Measurements from ENCODE around the gene TMEM220.
A peak's percentile ranks its signal among the peaks of the same experiment; 100 is the strongest.
"Not testable (repeated sequence)": the region's sequence is repeated elsewhere in the genome, so short reads cannot be mapped to it uniquely, and the experiment has no call there.

TMEM220 gene

DNA sequence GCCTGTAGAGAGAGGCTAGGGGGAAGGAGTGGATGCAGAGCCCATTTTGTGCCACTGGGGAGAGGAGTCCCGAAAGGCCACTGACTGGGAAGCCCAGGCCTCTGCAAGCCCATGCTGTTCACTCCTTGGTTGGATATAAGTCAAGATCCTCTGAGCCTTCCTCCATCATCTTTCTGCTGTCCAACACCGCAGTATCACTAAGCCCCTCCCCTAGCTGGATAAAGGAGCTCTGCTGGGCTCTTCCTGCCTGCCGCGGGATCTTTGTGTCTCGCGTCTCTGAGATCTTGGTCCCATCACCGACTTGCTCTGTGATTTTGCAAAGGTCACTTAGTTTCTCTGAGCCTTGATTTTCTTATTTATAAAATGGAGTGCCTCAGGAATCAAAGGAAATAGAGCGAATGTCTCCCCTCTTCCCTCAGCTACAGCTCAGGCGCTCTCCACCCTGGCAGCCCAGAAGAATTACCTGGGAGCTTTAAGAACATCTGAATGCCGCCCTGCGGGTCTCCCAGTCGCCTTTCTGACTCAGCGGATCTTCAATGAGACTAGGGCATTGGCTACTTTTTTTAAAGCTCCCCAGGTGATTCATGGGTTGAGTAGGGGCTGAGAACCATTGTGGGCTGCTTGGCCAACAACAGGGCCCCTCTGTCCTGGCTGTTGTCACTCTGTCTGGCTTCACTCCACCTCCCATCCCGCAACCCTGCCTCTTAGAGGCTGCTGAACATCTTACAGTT is 25.2 kb upstream of the TMEM220 start:
- no peak for DNase-seq (ENCODE audit: low read depth)

- DNase-seq (ENCODE audit: low read depth): no peak
Observed at GRCh38 chr17:10754109-10754508, 24.3 kb upstream of the TMEM220 start.

- no peak for DNase-seq (ENCODE audit: low read depth)
Observed at GRCh38 chr17:10752696-10753095, 22.9 kb upstream of the TMEM220 start.

GRCh38 chr17:10751563-10751962 is 21.7 kb upstream of the TMEM220 start:
- DNase-seq (ENCODE audit: low read depth): no peak

GRCh38 chr17:10750210-10750609 is 20.4 kb upstream of the TMEM220 start:
- no peak for DNase-seq (ENCODE audit: low read depth)

GRCh38 chr17:10748531-10749181 is 18.8 kb upstream of the TMEM220 start:
- no peak for DNase-seq (ENCODE audit: low read depth)

DNA sequence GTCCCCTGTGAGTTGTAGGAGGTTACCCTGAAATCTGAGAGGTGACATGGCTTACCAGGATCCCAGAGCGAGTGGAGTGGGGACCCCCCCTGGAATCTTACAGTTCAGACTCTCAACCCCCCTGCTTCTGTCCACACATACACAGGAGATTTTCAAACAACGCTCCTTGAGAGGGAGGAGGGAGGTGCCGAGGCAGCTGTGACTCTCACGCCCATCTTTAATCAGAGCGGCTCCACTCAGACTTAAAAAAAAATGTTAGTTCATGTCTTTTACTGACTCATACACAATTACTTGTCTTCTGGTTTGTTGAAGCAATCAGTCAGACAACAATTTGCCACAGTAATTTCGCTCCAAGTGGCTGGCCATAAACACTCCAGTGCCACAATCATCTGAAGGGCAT is 15.4 kb upstream of the TMEM220 start:
- DNase-seq (ENCODE audit: low read depth): no peak

DNA sequence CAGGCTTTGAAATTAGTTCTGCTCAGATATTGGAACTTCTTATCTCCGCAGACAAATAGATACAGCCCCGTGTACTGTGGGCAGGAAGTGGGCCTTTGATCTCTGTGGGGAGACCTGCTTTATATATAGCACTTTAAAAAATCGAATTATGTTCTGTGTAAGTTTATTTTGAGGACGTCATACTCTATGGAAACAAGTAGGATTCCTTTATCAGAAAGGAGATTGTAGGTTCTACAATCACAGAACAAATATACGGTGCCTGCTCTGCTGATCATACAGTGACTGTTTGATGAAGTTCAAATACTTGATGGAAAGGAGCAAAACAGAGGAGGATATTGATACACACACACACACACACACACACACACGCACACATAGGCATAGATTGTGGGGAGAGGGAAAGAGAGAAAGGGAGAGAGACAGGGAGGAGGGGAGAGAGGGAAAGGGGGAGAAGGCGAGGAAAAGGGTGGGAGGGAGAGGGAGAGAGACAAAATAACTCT is 14.7 kb upstream of the TMEM220 start:
- DNase-seq (ENCODE audit: low read depth): no peak

DNA sequence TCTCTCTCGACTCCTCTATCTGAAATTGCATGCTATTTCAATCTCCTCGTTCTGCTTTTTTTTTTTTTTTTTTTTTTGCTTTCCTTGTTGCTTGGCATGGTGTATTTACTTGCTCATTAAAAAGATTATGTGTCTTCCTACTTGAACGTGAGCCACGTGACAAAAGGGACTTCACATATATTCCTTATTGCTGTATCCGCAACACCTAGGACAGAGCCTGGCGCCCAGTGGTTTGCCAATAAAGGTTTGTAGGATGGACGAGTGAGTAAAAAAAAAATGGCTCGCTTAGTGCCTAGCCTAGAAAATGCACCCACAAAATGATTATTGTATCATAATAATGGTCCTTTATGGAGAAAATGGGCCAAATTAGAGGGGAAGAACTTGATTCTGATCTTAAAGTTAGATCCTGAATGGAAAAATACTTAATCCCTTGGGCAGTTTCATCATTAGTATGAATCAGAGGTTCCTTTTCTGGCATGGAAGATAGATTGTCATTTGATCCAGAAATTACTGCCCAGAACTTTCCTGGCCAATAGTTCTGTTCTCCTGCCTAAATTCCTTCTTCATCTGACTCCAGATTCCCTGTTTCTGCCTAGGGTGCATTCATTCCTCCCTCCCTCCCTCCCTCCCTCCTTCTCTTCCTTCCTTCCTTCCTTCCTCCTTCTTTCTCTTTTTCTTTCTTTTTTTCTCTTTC is 13.6 kb upstream of the TMEM220 start:
- peak; percentile 41 for DNase-seq (ENCODE audit: low read depth)

- DNase-seq (ENCODE audit: low read depth): no peak
Observed at GRCh38 chr17:10742431-10742830, 12.6 kb upstream of the TMEM220 start.

DNA sequence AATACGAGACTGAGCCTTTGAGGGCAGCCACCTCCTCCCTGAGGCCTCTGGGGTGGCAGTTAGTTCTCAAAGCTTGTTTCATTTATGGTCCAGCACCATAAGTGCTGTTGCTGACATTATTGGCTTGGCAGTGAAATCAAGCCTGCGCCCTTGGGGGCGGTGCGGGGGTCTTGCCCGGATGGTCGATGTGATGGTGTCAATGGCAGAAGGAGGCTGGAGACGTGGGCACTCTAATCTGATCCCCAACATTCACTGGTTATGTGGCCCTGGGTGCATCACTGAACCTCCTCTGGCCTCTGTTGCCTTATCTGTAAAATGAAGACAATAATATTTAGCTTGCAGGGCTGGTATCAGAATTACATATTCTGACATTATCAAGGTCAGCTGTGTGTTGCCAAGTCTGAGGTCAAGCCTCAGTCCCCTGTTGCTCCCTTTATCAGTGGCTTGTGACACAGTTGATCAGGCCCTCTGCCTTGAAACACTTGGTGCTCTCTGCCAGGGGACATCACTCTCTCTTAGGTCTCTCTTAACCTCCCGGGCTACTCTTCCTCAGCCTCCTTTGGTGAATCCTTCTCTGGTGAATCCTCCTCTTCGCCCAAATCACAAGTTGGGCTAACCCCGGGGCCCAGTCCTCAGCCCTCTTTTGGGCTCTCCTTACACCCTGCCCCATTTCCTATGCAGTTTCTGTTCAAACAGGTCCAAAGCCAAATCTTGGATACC is 11.8 kb upstream of the TMEM220 start:
- DNase-seq (ENCODE audit: low read depth): no peak

DNA sequence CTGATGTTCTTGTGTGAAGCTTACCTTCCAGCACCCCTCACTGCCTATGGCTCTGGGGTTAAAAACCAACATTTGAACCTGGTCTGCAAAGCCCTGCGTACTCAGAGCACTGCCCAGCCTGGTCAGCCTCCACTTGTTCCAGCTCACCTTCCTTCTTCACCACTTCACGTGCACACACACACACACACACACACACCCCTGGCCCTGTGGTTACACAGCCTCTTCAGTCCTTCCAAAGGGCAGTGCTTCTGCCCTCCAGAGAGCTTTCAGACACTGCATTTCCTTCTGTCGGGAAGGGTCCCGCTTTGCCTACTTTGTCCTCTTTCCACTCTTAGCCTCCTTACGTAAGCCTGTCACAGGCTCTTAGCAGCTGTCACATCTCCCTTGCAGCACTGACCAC is 9.6 kb upstream of the TMEM220 start:
- DNase-seq (ENCODE audit: low read depth): no peak

GRCh38 chr17:10738521-10739258 is 8.9 kb upstream of the TMEM220 start:
- DNase-seq (ENCODE audit: low read depth): no peak

GRCh38 chr17:10737736-10738135 is 7.9 kb upstream of the TMEM220 start:
- no peak for DNase-seq (ENCODE audit: low read depth)

GRCh38 chr17:10737168-10737622 is 7.4 kb upstream of the TMEM220 start:
- peak; percentile 44 for DNase-seq (ENCODE audit: low read depth)

GRCh38 chr17:10735821-10736220 is 6.0 kb upstream of the TMEM220 start:
- DNase-seq (ENCODE audit: low read depth): no peak

GRCh38 chr17:10735251-10735650 is 5.4 kb upstream of the TMEM220 start:
- no peak for DNase-seq (ENCODE audit: low read depth)

DNA sequence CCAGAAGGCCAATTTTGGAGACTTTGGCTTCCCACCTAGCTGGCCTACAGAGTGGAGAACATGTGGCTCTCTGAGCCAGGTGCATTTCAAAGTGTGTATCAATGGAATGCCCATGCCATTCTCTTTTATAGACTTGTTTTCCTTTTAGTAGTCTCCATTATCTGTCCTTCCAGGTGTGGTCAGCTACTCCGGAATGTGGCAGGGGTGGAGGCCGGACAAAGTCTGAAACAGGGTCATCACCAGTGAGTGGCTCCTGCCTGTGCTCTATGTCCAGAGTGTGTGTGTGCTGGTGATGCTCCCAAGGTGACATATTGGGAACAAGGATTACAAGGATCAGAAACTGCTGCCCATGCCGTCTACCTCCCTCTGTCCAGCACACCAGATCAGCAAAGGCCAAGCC is 3.8 kb upstream of the TMEM220 start:
- no peak for DNase-seq (ENCODE audit: low read depth)

DNA sequence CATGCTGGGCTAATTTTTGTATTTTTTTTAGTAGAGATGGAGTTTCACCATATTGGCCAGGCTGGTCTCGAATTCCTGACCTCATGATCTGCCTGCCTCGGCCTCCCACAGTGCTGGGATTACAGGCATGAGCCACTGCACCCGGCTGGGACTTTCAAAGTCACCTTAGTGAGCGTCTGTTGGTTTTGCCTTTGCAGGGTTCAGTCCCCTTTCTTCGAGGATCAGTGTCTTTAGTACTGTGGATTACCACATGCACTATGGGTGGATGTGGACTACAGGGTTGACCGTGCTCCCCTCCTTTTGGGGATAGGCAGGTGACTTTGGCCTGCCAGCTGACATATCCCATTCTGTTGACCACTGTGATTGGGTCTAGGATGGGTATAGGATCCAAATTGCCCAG is 2.3 kb upstream of the TMEM220 start:
- DNase-seq (ENCODE audit: low read depth): not testable (repeated sequence)

- DNase-seq (ENCODE audit: low read depth): no peak
Observed at GRCh38 chr17:10731408-10731879, 1.6 kb upstream of the TMEM220 start.

DNA sequence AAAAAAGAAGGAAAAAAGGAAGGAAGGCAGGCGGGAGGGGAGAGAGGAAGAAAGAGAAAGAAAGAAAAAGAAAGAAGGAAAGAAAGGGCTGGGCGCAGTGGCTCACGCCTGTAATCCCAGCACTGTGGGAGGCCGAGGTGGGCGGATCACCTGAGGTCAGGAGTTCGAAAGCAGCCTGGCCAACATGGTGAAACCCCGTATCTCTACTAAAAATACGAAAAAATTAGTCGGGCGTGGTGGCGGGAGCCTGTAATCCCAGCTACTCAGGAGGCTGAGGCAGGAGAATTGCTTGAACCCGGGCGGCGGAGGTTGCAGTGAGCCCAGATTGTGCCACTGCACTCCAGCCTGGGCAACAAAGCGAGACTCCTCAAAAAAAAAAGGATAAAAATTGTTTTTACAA is 424 bp upstream of the TMEM220 start:
- DNase-seq (ENCODE audit: low read depth): not testable (repeated sequence)

All from fibroblast of the conjunctiva (primary cell).